Upper lobe of left lung (tissue), 4 donors: ENCODE measurements around the gene SLC25A40.

Experiments used
- CTCF ChIP-seq, 6 experiments: fragments of 450-650 bp in 4 of 6; fragments of 200-600 bp in 2 of 6; sonication (generic) in 2 of 6; IDR thresholded peaks; one replicate each; pipeline ENCODE4 v1.5.1; 2016 to 2019; ENCODE audit warnings: antibody characterized with exemption in 6 of 6
- POLR2A ChIP-seq, 4 donors: fragments of 450-650 bp; IDR thresholded peaks; one replicate each; pipeline ENCODE4 v1.5.1; 2016 to 2017; ENCODE audit warnings: antibody characterized with exemption in 4 of 4, mild to moderate bottlenecking in 2 of 4
- POLR2AphosphoS5 ChIP-seq, 2 donors: sonication (generic); formaldehyde crosslinking; IDR thresholded peaks; one replicate each; pipeline ENCODE4 v1.5.1; 2017; ENCODE audit warnings: antibody characterized with exemption in 2 of 2

GRCh38 chr7:87852306-87852705 is 23.9 kb downstream of the SLC25A40 start:
- TF ChIP-seq CTCF (IDR thresholded peaks at IDR 0.05), result no peak
- no peak for TF ChIP-seq POLR2A (IDR thresholded peaks at IDR 0.05)
- no peak for TF ChIP-seq POLR2AphosphoS5 (IDR thresholded peaks at IDR 0.05)
